ENCODE measurements around the gene FARS2.

Gene FARS2

GRCh38 chr6:5248302-5249098, 12.8 kb upstream of the FARS2 start:
- no peak for DNase-seq

- no peak for DNase-seq
These were observed 11.7 kb upstream of the FARS2 start for GRCh38 chr6:5249451-5250122.

DNA sequence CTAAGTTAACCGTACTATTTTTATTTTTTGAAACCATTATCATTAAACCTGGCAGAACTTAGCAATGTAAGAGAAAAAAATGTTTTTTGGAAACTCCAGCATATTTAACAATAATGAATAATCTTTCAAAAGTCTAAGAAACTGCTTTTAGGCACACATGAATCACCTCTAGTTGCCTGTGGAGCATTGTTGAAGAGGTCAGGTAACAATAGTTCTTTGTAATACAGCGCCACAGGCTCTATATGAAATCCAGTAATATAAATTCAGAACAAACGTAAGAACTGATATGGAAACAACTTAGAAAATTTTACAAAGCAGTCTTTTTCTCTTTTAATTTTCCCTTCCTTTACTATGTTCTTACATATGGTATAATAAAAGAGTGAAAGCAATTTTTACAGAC, 10.9 kb upstream of the FARS2 start:
- DNase-seq, result no peak

DNA sequence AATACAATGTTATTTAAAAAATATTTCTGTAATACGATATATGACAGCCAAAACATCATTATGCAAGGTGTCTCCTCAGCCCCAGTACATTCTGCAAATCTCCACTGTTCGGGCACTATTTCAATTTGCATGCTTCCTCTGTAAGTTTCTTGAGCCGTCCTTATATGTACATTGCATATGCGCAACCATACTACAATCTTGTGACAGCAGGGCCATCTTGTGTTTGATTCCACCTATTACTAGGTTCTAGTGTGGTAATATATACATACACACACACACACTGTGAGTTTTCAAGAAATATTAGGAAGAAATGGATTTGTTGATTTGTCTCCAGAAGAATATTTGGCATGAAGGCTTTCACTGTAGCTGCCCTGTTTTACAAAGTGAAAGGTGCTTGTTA, 10.4 kb upstream of the FARS2 start:
- no peak for DNase-seq

DNA sequence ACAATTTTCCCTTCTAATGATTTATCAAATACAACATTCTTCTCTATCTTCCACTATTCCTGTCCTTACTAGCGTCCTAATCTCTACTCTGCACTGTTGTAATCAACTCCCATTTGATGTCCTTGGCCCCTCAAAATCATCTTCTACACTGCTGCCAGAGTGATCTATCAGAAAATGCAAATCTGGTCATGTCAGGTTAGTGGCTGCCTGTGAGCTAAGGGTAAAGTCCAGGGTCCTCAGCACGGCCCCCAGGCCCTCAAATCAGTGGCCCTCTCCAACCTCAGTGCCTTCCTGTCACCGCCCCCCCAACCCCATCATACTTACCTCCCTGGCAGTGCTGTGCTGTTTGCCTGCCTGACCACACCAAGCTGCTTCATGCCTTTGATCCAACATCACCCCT, 4.4 kb upstream of the FARS2 start:
- no peak for DNase-seq

DNA sequence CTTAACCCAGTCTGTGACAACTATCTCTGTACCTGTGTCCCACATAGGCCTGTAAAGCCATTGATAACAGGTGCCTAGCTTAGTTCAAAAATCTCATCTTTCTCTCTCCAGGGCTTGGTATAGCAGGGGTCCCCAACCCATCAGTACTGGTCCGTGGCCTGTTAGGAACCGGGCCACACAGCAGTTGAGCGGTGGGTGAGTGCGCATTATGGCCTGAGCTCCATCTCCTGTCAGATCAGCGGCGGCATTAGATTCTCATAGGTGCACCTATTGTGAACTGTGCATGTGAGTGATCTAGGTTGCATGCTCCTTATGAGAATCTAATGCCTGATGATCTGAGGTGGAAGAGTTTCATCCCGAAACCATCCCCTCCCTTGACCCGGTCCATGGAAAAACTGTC, 3.9 kb upstream of the FARS2 start:
- no peak for DNase-seq

DNA sequence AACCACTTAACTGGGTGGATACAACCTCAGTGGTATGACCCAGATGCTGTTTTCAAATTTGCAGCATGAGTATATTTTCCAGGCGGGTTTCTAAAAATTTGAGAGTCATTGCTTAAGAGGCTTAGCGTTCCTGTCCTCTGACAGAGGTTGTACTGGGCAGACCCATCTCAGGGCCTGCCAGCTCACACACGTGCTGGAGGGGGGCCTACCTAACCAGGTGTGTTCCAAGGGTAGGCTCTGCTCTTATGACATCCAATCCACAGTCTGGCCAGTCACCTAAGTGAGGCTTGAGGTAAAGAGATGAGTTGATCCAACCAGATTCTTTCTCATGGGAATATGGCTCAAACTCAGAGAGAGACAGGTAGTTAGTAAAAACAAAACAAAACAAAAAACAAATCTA, 1.9 kb upstream of the FARS2 start:
- DNase-seq, result no peak

- peak; percentile 59 for DNase-seq
These were observed 1.1 kb upstream of the FARS2 start for GRCh38 chr6:5260111-5260620.

DNA sequence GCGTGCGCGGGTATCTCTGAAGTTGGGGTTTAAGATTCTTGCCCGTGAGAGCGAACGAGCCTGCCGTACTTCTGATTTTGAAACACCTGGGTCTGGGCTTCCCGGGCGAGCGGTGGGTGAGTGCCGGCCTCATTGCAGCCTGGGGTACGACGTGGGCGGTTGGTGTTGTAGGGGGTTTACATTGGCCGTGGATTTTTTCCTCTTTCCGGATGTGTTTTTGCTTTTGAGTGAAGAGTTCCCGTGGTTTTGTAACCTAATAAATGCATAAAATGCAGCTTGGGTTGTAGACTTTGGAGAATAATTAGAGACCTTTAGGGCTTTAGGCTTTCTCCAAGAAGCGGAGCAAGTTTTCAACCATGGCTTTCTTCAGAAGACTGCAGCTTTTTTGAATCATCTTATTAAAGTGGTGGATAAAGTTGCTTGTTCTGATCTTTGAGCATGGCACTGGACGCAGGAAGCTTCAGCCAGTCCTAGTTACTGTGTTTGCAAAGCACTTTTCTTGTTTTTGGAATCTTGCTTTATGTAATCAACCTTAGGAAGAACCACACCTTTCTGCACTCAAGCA, 314 bp downstream of the FARS2 start:
- DNase-seq, result no peak

DNA sequence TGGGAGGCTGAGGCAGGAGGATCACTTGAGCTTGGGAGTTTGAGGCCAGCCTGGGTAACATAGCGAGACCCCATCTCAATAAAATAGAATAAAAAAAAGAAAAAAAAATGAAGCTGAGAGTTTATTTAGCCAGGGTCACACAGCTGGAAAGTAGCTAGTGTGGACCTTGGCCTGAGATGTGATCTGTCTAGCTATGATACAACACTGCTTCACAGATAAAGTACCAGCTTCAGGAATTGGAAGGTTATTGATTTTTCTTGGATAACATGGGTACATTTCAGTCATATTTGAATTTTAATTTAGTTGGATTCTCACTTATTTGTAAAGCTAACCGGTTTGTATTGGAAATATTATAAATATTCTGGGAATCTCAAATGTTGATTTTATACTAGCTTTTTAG, 5.1 kb downstream of the FARS2 start:
- no peak for DNase-seq

DNA sequence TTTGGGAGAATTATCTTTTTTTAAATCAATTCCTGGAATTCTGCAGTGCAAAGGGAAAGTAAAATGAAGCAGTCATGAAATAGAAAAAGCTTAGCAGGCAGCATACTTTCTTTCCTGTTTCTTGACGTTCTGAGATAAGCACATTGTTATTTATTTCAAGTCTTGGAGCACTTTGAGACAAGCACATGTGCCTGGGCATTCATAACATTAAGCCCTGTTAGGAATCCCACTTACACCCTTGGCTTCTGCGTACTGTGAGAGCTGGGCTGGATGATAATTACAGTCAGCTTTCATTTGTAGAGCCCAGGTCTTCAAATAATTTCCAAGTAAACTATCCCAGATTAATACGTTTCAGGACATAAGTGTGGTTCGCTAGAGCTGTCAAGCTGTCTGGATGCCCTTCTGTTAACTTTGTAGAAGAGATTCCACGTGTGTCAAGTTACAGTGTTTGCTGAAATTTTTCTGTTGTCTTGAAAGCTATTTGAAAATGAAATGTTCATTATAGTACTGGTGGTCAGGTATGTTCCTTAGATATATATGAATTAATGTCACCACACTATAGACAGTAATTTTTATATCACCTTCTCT, 8.9 kb downstream of the FARS2 start:
- DNase-seq, result no peak

GRCh38 chr6:5271926-5272325, 10.6 kb downstream of the FARS2 start:
- no peak for DNase-seq

DNA sequence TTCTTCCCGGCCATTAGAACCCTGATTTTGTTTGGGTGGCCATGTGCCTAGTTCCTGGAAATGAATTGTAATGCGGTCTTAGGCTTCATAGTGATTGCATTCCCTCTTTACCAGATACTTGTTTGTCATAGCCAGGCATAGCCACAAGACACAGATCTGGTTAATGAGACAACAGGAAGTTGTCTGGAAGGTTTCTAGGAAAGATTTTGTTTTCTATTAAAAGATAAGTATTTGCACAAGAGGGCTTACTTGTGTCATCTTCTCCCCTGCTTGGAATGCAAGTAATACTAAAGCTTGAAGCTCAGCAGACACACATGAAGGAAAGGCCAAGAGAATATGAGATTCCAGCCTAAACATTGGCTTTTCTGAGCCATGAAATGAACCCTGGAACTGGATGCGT, 12.9 kb downstream of the FARS2 start:
- no peak for DNase-seq

GRCh38 chr6:5275497-5275896, 14.2 kb downstream of the FARS2 start:
- DNase-seq, result no peak

- DNase-seq, result no peak
These were observed 15.3 kb downstream of the FARS2 start for GRCh38 chr6:5276581-5276980.

DNA sequence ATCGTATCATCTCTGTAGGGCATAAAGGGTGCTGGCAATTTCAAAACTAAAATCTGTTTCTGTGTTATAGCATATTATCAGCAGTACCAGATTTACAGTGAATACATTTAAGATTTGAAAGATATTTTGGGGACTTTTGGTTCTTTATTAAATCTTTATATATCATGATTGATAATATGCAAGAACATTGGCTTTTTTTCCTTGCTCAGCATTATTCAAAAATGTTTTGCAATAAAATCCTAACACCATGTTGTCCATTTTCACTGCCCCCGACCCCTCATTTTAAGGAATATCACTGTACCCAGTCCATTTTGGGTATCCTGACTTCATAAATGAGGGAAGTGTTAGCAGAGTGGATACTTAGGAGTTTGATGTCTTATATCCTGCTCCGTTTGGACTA, 16.3 kb downstream of the FARS2 start:
- no peak for DNase-seq

GRCh38 chr6:5278047-5278446, 16.7 kb downstream of the FARS2 start:
- no peak for DNase-seq

- no peak for DNase-seq
These were observed 17.3 kb downstream of the FARS2 start for GRCh38 chr6:5278565-5279120.

GRCh38 chr6:5279891-5280338, 18.6 kb downstream of the FARS2 start:
- DNase-seq, result no peak

- no peak for DNase-seq
These were observed 19.6 kb downstream of the FARS2 start for GRCh38 chr6:5280920-5281319.

- no peak for DNase-seq
These were observed 20.9 kb downstream of the FARS2 start for GRCh38 chr6:5282191-5282623.

- DNase-seq, result no peak
These were observed 23.8 kb downstream of the FARS2 start for GRCh38 chr6:5285081-5285480.

GRCh38 chr6:5285526-5285925, 24.2 kb downstream of the FARS2 start:
- DNase-seq, result no peak
